Measurements from ENCODE around the gene VSTM2B.

- TF ChIP-seq CTCF (IDR thresholded peaks at IDR 0.05; ENCODE audit: low read depth, low read length, missing input control) (no peak), MAX (IDR thresholded peaks at IDR 0.05) (no peak), HNF4G (IDR thresholded peaks at IDR 0.05) (no peak), YY1 (IDR thresholded peaks at IDR 0.05) (no peak), RAD21 (IDR thresholded peaks at IDR 0.05) (no peak)
These were observed 13.3 kb downstream of the VSTM2B start for GRCh38 chr19:29539131-29539530.
